GM18873 (cell line): ENCODE data around the gene TAF1.
"Not testable (repeated sequence)": the region's sequence is repeated elsewhere in the genome, so short reads cannot be mapped to it uniquely, and the experiment has no call there.

Experiments
- ATAC-seq: cut with Tn5 transposase; IDR thresholded peaks from one replicate; pipeline ENCODE4 v1.9.1; 2021; ENCODE audit warnings: mild to moderate bottlenecking, moderate library complexity, moderate number of reproducible peaks; ENCODE audit not compliant: unreplicated experiment, low FRiP score

Gene TAF1

GRCh38 chrX:71365875-71366673 is at the start of gene TAF1:
Gene TAF1 (plus strand): TSS chrX:71366357. CDS start chrX:71366375, 18 bp downstream.
- peak; percentile 78 for ATAC-seq

- not testable (repeated sequence) for ATAC-seq
These were observed 49.2 kb upstream of the TAF1 start for GRCh38 chrX:71316959-71317358.

- no peak for ATAC-seq
These were observed 46.0 kb upstream of the TAF1 start for GRCh38 chrX:71320126-71320525.

GRCh38 chrX:71321731-71322130 is 44.4 kb upstream of the TAF1 start:
- ATAC-seq: no peak

DNA sequence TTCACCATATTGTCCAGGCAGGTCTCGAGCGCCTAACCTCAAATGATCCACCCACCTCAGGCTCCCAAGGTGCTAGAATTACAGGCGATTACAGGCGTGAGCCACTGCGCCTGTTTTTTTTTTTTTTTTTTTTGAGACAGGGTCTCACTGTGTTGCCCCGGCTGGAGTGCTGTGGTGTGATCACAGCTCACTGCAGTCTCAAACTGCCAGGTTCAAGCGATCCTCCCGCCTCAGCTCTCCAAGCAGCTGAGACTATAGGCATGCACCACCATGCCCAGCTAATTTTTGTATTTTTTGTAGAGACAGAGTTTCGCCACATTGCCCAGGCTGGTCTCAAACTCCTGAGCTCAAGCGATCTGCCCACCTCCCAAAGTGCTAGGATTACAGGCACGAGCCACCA is 41.7 kb upstream of the TAF1 start:
- ATAC-seq: not testable (repeated sequence)

GRCh38 chrX:71326394-71326793 is 39.8 kb upstream of the TAF1 start:
- ATAC-seq: no peak

GRCh38 chrX:71349151-71349665 is 16.9 kb upstream of the TAF1 start:
- not testable (repeated sequence) for ATAC-seq

- ATAC-seq: not testable (repeated sequence)
These were observed 16.3 kb upstream of the TAF1 start for GRCh38 chrX:71349867-71350266.

- ATAC-seq: not testable (repeated sequence)
These were observed 13.7 kb upstream of the TAF1 start for GRCh38 chrX:71352439-71352838.

DNA sequence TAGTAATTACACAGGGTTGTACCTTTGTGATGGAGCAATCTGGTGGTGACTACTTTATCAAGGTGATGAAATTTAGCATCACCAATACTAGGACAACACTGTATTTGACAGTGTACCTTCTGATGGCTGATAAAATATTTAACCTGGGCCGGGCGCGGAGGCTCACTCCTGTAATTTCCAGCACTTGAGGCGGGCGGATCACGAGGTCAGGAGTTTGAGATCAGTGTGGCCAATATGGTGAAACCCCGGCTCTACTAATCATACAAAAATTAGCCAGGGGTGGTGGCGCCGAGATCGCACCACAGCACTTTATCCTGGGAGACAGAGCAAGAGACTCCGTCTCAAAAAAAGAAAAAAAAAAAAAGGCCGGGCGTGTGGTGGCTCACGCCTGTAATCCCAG is 1.9 kb upstream of the TAF1 start:
- no peak for ATAC-seq

GRCh38 chrX:71365356-71365874 is 742 bp upstream of the TAF1 start:
- ATAC-seq: no peak

DNA sequence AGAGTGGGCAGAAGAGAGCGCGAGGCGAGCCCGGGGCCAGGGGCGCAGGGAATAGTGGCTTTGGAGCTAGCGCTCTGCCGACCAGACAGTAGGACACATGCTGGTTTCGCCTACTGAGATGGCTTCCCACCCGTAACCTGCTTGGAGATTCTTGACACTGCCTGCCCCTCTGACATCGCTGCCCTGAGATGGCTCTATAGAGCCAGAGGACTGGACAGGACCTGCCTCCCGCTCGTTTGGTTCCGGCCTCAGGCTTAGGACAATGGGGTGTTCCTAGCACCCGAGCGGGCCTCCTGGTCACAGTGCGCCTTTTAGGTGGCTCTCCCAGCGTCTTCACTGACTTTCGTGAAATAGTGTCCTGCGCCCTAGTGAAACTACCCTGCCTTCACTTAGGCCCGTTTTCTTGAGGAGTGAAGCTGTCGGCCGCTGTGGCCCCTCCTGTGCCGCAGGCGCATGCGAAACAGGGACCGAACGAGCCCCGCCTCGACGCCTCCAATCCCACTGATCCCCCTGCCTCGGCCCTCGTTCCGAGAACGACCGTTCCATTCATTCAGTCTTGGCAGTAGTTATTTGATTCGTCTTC is 608 bp downstream of the TAF1 start:
- no peak for ATAC-seq

DNA sequence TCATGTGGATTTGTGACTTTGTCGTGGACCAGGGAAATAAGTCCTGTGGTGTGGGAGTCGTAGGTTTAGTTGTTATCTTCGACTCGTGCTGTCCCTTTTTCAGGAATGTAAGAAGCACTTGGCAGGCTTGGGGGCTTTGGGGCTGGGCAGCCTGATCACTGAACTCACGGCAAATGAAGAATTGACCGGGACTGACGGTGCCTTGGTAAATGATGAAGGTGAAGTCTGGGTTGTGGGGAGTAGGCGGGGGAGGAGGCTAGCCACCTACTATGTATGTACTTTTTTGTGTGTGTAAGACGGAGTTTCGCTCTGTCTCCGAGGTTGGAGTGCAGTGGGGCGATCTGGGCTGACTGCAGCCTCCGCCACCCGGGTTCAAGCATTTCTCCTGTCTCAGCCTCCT is 1.2 kb downstream of the TAF1 start:
- ATAC-seq: no peak

- ATAC-seq: no peak
These were observed 6.2 kb downstream of the TAF1 start for GRCh38 chrX:71372388-71372787.

DNA sequence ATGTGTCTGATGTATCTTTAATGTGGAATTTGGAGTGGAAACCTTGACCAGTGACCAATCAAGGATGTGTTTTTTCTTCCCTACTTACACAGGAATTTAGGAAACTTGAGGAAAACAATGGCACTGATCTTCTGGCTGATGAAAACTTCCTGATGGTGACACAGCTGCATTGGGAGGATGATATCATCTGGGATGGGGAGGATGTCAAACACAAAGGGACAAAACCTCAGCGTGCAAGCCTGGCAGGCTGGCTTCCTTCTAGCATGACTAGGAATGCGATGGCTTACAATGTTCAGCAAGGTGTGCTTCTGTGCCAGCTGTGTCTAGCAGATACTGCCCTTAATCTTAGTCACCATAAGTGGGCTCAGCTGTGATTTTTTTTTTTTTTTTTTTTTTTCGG is 12.6 kb downstream of the TAF1 start:
- ATAC-seq: no peak

- not testable (repeated sequence) for ATAC-seq
These were observed 25.6 kb downstream of the TAF1 start for GRCh38 chrX:71391725-71392124.

GRCh38 chrX:71393919-71394318 is 27.8 kb downstream of the TAF1 start:
- no peak for ATAC-seq

- no peak for ATAC-seq
These were observed 30.4 kb downstream of the TAF1 start for GRCh38 chrX:71396576-71396975.

DNA sequence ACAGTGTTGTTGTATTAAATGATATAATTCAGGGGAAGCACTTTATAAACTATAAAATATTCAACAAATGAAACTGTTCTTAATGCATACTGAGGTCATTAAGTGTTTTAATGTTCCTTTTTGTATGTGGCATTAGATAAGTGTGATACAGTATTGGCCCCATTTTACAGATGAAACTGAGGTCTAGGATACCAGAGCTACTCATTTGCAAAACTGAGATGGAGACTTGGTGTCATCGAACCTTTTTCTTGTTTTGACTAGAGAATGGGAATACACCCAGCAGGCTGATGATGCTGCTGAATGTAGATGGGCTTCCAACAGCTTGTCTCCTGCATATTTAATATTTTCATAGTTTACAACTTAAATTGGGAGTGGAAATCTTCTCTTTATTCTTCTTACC is 34.6 kb downstream of the TAF1 start:
- ATAC-seq: no peak

GRCh38 chrX:71416260-71416659 is 50.1 kb downstream of the TAF1 start:
- ATAC-seq: not testable (repeated sequence)

DNA sequence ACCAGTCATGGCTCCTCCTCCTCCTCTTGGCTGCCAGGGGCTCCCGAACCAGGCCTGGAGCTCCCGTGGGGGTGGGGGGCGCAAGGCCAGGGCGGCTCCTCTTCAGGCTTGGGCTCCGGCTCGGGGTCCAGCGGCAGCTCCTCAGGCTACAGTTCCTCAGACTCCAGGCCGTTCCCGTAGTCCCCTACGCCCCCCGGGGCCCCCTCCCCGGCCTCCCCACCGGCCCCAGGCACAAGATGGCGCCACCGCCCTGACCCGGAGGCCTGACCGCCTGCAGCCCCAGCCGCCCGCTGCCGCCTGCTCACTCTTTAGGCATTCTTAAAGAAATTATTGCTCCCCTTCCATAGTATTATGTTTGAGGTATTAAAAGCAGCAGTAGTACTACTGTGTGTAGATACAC is 54.5 kb downstream of the TAF1 start:
- ATAC-seq: no peak

GRCh38 chrX:71432733-71433132 is 66.6 kb downstream of the TAF1 start:
- no peak for ATAC-seq
